Nasal cavity respiratory epithelium epithelial cell of viscerocranial mucosa (primary cell): Measurements from ENCODE around the gene PKD1L1. TPM values are rescaled to one million over a fixed set of nuclear protein-coding genes. Genes with fewer than 3 reads are reported as not detected.

Source experiments
- total RNA-seq: library from RNA; depleted of rRNA; stranded (reverse); fragments of >200 nt; gene quantifications from 2 replicates; pipeline ENCODE4 v1.2.3, GENCODE V29; 2014

Gene PKD1L1
- under 0.01 and 0.14 TPM in 2 replicates for total RNA-seq

GRCh38 chr7:47948141-47948790 lies at the start of gene PKD1L1:
PKD1L1 (minus strand) TSS chr7:47948466; CDS start chr7:47948440, 26 bp downstream.

GRCh38 chr7:47979145-47979831 lies 31.0 kb upstream of the PKD1L1 start, which contains the start of gene HUS1:
HUS1 (minus strand) TSS chr7:47979615; CDS start chr7:47979519, 96 bp downstream.

Other genes starting within 250 kb of the PKD1L1 start
- 20.5 and 34.5 TPM in 2 replicates for gene HUS1, start 31.1 kb upstream of the PKD1L1 start, total RNA-seq
- 1.4 TPM in 1 of 2 replicates, not detected in the other for gene SUN3, start 80.6 kb upstream of the PKD1L1 start, total RNA-seq
- gene C7orf57, start 87.1 kb upstream of the PKD1L1 start, total RNA-seq: 0.21 and 3.4 TPM in 2 replicates
- 287 and 2,093 TPM in 2 replicates for gene UPP1, start 140.8 kb upstream of the PKD1L1 start, total RNA-seq
- gene ABCA13, start 223.0 kb upstream of the PKD1L1 start, total RNA-seq: 0.68 and 4.9 TPM in 2 replicates